Body of pancreas (tissue), 4 donors: ENCODE measurements around the gene SCGB3A2. TPM values are rescaled to one million over a fixed set of nuclear protein-coding genes. Genes with fewer than 3 reads are reported as not detected.

ENCODE experiments used
- ATAC-seq: fragments of 150-250 bp; one replicate; pipeline ENCODE4 v1.9.1; 2016
- DNase-seq, 4 donors: peaks; one replicate each; pipeline ENCODE4 v3.0.0-alpha.2; 2019
- H3K27ac ChIP-seq, 4 donors: fragments of 200-600 bp; sonication (generic); 1 replicate in 3 of 4; 2 replicates in 1 of 4; pipeline versions ENCODE4 v1.5.1 to v1.6.1; 2016 to 2019; ENCODE audit warnings: mild to moderate bottlenecking in 1 of 4, mixed read lengths in 1 of 4, moderate library complexity in 1 of 4
- H3K27me3 ChIP-seq, 2 donors: fragments of 200-600 bp; sonication (generic); one replicate each; pipeline ENCODE4 v1.6.0; 2016; ENCODE audit warnings: mild to moderate bottlenecking in 1 of 2
- H3K36me3 ChIP-seq, 2 donors: fragments of 200-600 bp; sonication (generic); replicated peaks in 1 of 2; 2 replicates each; pipeline ENCODE4 v1.5.1; 2016; ENCODE audit warnings: low read depth in 2 of 2; ENCODE audit not compliant: insufficient read depth in 1 of 2
- H3K4me1 ChIP-seq: fragments of 200-600 bp; sonication (generic); one replicate; pipeline ENCODE4 v1.6.0; 2016
- H3K4me3 ChIP-seq, 2 donors: fragments of 200-600 bp; sonication (generic); 1 replicate in 1 of 2; 2 replicates in 1 of 2; pipeline ENCODE4 v1.5.1; 2016 to 2019
- H3K9me3 ChIP-seq, 3 donors: fragments of 200-600 bp; sonication (generic); 1 replicate in 2 of 3; 2 replicates in 1 of 3; pipeline ENCODE4 v1.5.1; 2016
- CTCF ChIP-seq, 7 experiments: fragments of 450-650 bp in 4 of 7; fragments of 200-600 bp in 3 of 7; sonication (generic) in 3 of 7; IDR thresholded peaks; one replicate each; pipeline ENCODE4 v1.5.1; 2016 to 2019; ENCODE audit warnings: antibody characterized with exemption in 7 of 7
- POLR2A ChIP-seq, 3 donors: fragments of 450-650 bp; IDR thresholded peaks; one replicate each; pipeline ENCODE4 v1.6.1; 2016; ENCODE audit warnings: antibody characterized with exemption in 3 of 3, mild to moderate bottlenecking in 2 of 3
- WGBS, 2 donors: methylation state at CpG; one replicate each; pipeline ENCODE4 v1.1.5; 2017; 5-methylcytosine and 5-hydroxymethylcytosine counted together
- intact Hi-C: fragments of 100-400 bp; cut with DNase I; formaldehyde crosslinking; loops from one replicate; pipeline ENCODE4 v1.15.1; 2023
- total RNA-seq, 2 donors: library from RNA; depleted of rRNA; stranded (reverse); fragments of >200 nt; gene quantifications; one replicate each; pipeline ENCODE4 v1.1.0, GENCODE V29; 2016

The SCGB3A2 gene
- total RNA-seq, 2 donors from 2014 or later, result not detected

DNA sequence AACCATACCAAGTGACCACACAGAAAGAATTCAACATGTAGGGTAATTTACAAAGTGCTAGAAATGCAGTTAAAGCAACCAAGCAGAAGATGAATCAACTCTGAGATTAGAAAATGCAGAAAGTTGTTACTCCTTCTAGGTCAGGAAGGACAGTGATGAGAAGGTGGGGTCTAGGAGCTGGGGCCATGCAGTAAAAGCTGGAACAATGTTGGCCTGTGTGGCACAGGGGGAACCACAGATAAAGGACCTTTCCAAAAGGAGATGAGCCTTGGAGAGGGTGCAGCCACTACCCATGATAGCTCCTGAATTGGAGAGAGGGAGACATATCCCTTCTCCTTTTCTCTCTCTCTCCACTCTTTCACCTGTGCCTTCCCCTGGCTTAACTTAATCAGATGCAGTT is 2.4 kb upstream of the SCGB3A2 start:
- no peak for ATAC-seq
- no peaks in the 10 kb centered on the region for H3K9me3 ChIP-seq
- H3K27ac ChIP-seq, result no peak overlapping the region
- H3K27me3 ChIP-seq, result no peaks in the 10 kb centered on the region
- no peaks in the 10 kb centered on the region for H3K36me3 ChIP-seq
- H3K4me3 ChIP-seq, result no peak overlapping the region
- intact Hi-C loops, result no loop called here
- TF ChIP-seq CTCF (IDR thresholded peaks at IDR 0.05) (no peak), POLR2A (IDR thresholded peaks at IDR 0.05) (no peak)
- H3K4me1 ChIP-seq, result no peaks in the 10 kb centered on the region
- no peak for DNase-seq

- 37 to 56% methylated on average over 2 of the region's 2 CpGs for WGBS, 2 donors
- TF ChIP-seq POLR2A (IDR thresholded peaks at IDR 0.05) (no peak), CTCF (IDR thresholded peaks at IDR 0.05) (no peak)
- ATAC-seq (no peak), DNase-seq (no peak)
- Histone ChIP-seq H3K27ac (no peak overlapping the region), H3K4me3 (no peak overlapping the region), H3K27me3 (no peaks in the 10 kb centered on the region), H3K36me3 (no peaks in the 10 kb centered on the region), H3K9me3 (no peaks in the 10 kb centered on the region), H3K4me1 (no peaks in the 10 kb centered on the region)
- intact Hi-C loops, result no loop called here
These were observed 1.9 kb upstream of the SCGB3A2 start for GRCh38 chr5:147876626-147877025.

- H3K9me3 ChIP-seq, result no peaks in the 10 kb centered on the region
- H3K36me3 ChIP-seq, result no peaks in the 10 kb centered on the region
- no peak overlapping the region for H3K27ac ChIP-seq
- H3K4me3 ChIP-seq, result no peak overlapping the region
- ATAC-seq (no peak), DNase-seq (no peak)
- no peak for TF ChIP-seq POLR2A (IDR thresholded peaks at IDR 0.05)
- TF ChIP-seq CTCF (IDR thresholded peaks at IDR 0.05), result no peak
- intact Hi-C loops, result loop anchor here (10.0 kb wide), 1 partner anchor 55 kb away; no protein-coding TSS in a partner anchor
- no peaks in the 10 kb centered on the region for H3K4me1 ChIP-seq
- no peaks in the 10 kb centered on the region for H3K27me3 ChIP-seq
- WGBS, 2 donors, result 78 to 81% methylated on average over 3 of the region's 3 CpGs
These were observed 1.3 kb downstream of the SCGB3A2 start for GRCh38 chr5:147879784-147880183.

DNA sequence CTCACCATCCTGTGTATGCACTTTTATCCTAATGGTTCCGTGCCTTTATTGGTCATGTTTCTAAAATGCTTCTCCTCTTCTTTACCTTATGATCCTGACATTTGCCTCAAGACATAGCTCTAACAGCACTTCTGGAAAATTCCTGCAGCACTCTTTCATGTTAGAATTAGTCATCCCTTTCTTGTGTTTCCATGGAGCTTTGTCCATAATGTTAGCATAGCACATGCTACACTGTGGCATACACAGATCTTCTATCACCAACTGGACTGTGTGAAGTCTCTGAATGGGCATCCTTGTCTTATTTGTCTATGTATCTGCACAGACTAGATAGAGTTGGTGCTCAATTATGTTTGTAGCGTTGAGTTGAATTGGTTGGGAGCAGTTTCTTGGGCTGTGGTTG is 2.0 kb downstream of the SCGB3A2 start:
- ATAC-seq (no peak), DNase-seq (no peak)
- Histone ChIP-seq H3K36me3 (no peaks in the 10 kb centered on the region), H3K27me3 (no peaks in the 10 kb centered on the region), H3K4me1 (no peaks in the 10 kb centered on the region), H3K9me3 (no peaks in the 10 kb centered on the region), H3K4me3 (no peak overlapping the region), H3K27ac (no peak overlapping the region)
- 90 to 98% methylated on average over 2 of the region's 2 CpGs for WGBS, 2 donors
- intact Hi-C loops, result loop anchor here (10.0 kb wide), 1 partner anchor 54 kb away; no protein-coding TSS in a partner anchor
- no peak for TF ChIP-seq POLR2A (IDR thresholded peaks at IDR 0.05)
- no peak for TF ChIP-seq CTCF (IDR thresholded peaks at IDR 0.05)

DNA sequence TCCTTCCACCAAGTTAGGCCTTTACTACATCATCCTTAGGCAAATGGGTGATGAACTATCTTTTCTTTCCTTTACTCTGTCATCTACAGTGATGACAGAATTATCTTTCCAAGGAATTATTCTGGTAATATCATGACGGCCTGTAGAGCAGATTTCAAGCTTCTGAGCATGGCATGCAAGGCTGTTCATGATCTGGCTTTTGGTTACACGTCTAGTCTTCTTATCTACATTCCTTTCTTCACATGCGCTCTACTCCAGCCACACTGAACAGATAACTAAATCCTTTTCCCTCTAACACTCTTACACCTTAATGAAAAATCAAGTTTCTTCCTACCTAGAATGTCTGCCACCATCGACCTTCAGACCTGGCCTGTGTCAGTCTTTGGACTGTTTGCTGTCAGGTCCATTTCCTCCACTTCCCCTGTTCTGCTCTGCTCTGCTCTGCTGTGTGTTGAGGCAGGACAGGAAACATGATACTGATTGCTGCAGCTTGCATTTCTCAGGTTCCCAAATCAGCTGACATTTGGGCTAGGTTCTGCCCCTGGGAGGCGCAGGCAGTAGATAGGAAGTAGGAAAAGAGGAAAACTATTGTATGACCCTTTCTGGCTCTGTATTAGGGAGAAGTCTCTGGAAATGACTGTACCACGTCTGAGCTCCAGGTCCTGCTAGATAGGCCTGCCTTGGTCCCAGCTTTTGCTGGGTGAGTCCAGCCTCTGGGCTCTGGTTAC is 4.2 kb downstream of the SCGB3A2 start:
- Histone ChIP-seq H3K27ac (no peak overlapping the region), H3K9me3 (no peaks in the 10 kb centered on the region), H3K4me3 (no peak overlapping the region), H3K27me3 (no peaks in the 10 kb centered on the region), H3K4me1 (no peaks in the 10 kb centered on the region), H3K36me3 (no peaks in the 10 kb centered on the region)
- WGBS, 2 donors, result 60 to 61% methylated on average over 6 of the region's 6 CpGs
- DNase-seq (no peak), ATAC-seq (no peak)
- TF ChIP-seq CTCF (IDR thresholded peaks at IDR 0.05) (no peak), POLR2A (IDR thresholded peaks at IDR 0.05) (no peak)
- intact Hi-C loops, result loop anchor here (10.0 kb wide), 1 partner anchor 52 kb away; no protein-coding TSS in a partner anchor
